SKM-1 (cell line): Measurements from ENCODE around the gene PCSK1N.
"Not testable (repeated sequence)": the region's sequence is repeated elsewhere in the genome, so short reads cannot be mapped to it uniquely, and the experiment has no call there.

ENCODE experiments used
- DNase-seq: peaks from one replicate; lab custom pipeline; 2025; ENCODE audit not compliant: unreplicated experiment; lab: John Stamatoyannopoulos, UW

The PCSK1N gene, protein sequence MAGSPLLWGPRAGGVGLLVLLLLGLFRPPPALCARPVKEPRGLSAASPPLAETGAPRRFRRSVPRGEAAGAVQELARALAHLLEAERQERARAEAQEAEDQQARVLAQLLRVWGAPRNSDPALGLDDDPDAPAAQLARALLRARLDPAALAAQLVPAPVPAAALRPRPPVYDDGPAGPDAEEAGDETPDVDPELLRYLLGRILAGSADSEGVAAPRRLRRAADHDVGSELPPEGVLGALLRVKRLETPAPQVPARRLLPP

DNA sequence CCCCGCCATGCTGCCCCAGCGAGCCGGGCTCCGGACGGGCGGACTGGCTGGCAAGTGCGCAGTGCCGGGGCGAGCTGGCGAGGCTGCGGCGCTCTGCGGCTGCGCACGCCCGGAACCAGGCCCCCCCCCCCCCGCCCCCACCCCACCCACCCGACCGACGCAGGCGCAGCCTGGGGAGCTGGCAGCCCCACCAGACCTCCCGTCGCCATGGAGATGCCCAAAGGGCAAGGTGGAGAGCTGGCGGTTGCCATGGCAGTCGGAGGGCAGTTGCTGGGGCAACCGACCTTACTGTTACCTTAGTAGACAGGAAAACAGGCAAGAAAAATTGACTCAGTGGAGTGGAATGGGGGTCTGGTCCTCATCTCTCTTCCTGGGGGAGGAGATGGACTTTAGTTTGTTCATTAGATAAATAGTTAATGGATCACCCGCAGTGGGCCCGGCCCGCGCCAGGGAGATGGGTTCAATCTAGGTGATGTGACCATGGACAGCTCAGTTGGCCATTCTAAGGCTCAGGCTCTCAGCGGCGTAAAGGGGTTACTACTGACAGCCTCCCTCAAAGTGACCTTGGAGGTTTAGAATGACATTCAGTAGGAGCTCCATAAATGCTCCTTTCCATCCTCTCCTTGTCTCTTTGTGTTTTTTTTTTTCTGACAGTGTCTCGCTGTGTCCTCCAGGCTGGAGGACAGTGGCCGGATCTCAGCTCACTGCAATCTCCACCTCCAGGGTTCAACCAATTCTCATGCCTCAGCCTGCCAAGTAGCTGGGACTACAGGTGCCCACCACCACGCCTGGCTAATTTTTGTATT lies at the start of gene PCSK1N:
Gene PCSK1N, minus strand, starts transcription at position 87 of the 806 bp plus-strand sequence. Its CDS starts 78 bp downstream, at position 9.
- DNase-seq: no peak

DNA sequence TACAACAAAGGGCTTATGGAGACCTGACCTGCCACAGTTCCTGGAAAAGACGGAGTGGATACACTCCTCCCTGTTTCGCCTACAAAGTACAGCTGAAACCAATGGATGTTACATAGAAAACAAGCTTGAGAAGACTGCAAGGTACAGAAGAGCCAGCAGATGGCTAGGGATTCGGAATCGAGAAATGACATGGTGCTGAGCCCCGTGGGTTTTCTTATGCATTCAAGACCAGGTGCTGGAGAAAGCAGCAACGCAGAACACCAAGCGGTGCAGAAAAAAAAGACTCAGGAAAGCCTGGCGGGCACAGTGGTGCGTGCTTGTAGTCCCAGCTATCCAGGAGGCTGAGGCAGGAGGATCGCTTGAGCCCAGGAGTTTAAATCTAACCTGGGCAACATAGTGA lies 48.3 kb upstream of the PCSK1N start:
- DNase-seq: no peak

GRCh38 chrX:48876944-48877343 lies 41.5 kb upstream of the PCSK1N start:
- not testable (repeated sequence) for DNase-seq

GRCh38 chrX:48872017-48872416 lies 36.6 kb upstream of the PCSK1N start:
- DNase-seq: not testable (repeated sequence)

DNA sequence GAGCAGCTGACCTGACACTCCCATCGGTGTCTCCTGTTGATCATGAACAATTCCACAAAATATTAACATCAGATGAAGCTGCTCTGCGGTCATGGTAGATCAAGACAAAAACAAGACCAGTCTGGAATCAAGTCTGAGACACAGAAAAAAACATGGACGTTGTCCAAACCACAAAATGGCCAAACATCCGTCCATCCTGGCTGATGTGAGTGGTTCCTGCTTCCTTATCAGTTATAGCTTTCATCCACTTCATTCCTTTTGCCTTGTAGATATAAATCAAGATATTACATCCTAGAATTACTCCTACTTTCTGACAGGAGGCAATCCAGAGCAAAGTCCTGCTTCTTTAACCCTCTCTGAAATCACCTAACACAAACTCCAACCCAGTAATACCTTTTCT lies 28.8 kb upstream of the PCSK1N start:
- no peak for DNase-seq

- no peak for DNase-seq
These were observed 19.5 kb upstream of the PCSK1N start for GRCh38 chrX:48854898-48855297.

- not testable (repeated sequence) for DNase-seq
These were observed 18.9 kb upstream of the PCSK1N start for GRCh38 chrX:48854121-48854804.

GRCh38 chrX:48853494-48853893 lies 18.1 kb upstream of the PCSK1N start:
- DNase-seq: not testable (repeated sequence)

DNA sequence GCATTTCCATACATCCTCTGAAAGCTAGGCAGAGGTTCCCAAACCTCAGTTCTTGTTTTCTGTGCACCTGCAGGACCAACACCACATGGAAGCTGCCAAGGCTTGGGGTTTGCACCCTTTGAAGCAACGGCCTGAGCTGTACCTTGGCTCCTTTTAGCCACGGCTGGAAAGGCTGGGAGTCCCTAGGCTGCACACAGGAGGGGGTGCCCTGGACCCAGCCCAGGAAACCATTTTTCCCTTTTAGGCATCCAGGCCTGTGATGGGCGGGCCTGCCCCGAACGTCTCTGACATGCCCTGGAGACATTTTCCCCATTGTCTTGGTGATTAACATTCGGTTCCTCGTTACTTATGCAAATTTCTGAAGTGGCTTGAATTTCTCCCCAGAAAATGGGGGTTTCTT lies 17.4 kb upstream of the PCSK1N start:
- no peak for DNase-seq

- DNase-seq: no peak
These were observed 13.4 kb upstream of the PCSK1N start for GRCh38 chrX:48848847-48849246.

GRCh38 chrX:48839686-48840085 lies 4.3 kb upstream of the PCSK1N start:
- DNase-seq: no peak

DNA sequence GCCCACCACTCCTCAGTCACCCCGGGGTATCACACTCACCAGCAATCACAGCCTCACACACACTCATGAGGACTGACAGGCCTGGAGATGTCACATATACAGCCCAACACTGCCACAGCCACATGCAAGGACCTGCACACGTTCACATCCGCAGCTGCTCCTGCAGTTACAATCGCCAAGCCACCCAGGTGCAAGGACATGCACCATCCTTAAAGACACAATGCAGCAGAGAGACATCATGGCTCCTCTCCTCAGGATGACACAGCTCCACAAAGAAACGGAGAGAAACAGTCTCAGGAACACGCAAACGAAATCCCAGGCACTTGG lies 1.1 kb downstream of the PCSK1N start:
- DNase-seq: no peak

DNA sequence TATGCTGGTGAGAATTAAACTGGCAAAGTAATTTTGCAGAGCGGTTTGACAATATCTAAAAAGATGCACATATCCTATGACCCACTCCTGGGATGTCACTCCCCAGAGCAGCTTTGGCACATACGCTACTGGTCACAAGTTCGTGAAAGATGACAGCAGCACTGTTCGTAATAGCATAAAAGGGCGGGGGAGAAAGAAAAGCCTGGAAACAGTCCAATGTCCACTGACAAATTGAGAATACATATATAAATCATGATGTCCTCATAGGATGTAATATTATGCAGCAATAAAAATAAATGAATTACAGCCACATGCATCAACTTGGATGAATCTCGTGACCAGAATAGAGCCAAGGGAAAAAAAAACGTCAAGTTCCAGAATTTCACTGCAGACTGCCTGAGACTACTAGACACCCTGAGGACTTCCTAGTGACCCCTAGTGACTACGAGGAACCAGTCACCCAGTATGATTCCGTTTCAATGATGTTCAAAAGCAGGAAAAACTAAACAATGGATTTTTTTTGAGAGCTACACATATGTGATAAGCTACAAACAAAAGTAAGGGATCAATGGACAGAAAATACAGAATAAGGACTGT lies 1.8 kb downstream of the PCSK1N start:
- peak; percentile 10 for DNase-seq

- DNase-seq: no peak
These were observed 3.5 kb downstream of the PCSK1N start for GRCh38 chrX:48831909-48832291.

DNA sequence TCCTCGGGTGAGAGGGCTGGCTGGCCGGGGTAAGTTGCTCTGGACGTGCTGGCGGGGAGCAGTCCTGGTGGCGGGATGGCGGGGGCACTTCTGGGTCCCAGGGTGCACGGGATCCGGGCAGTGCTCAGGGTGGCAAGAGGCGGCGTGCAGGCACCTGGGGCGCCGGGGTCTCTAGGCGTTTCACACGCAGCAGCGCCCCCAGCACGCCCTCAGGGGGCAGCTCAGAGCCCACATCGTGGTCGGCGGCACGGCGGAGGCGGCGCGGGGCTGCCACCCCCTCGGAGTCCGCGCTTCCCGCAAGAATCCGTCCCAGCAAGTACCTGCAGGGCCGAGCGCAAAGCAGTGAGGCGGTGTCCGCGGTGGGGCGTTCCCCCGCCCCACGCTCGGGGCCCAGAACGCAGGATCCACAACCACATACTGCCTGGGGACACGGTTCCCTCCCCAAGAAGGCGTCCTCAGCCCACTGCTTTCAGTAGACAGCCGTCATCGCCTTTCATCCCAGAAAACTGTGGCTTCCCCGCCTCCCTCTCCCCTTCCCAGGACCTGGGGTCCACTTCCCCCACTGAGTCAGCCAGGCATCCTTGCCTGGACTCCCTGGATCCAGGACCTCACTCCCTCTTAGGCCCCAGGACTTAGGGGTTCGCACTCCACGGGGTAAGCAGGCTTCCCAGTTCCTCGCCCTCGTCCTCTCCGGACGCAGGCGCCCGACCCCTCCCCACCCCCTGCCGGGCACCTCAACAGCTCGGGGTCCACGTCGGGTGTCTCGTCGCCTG lies 4.1 kb downstream of the PCSK1N start:
- no peak for DNase-seq

- no peak for DNase-seq
These were observed 6.2 kb downstream of the PCSK1N start for GRCh38 chrX:48829016-48829735.

- DNase-seq: no peak
These were observed 7.8 kb downstream of the PCSK1N start for GRCh38 chrX:48827654-48827968.

GRCh38 chrX:48826876-48827653 lies 8.3 kb downstream of the PCSK1N start:
- DNase-seq: no peak

GRCh38 chrX:48826135-48826875 lies 9.1 kb downstream of the PCSK1N start, which contains the start of gene ERAS:
ERAS (plus strand) TSS chrX:48826513; CDS start chrX:48829124, 2,611 bp downstream.
- no peak for DNase-seq
